H1 (cell line): ENCODE results near the gene GAS6. TPM values are rescaled to one million over a fixed set of nuclear protein-coding genes. Genes with fewer than 3 reads are reported as not detected.

Experiments used
- CBX8 ChIP-seq: fragments of 300-800, 300-1000 bp; sonication (generic); IDR thresholded peaks from 2 replicates; pipeline ENCODE4 v1.7.1; 2016; ENCODE audit warnings: low read depth, low read length, borderline replicate concordance
- CREB1 ChIP-seq: IDR thresholded peaks from 2 replicates; pipeline ENCODE4 v1.6.1; 2012; ENCODE audit warnings: inconsistent platforms
- EP300 ChIP-seq, 2 experiments: IDR thresholded peaks; 1 replicate in 1 of 2; 2 replicates in 1 of 2; pipeline ENCODE4 v1.6.1; 2011 to 2012; ENCODE audit warnings: low read depth in 2 of 2, low read length in 2 of 2, mild to moderate bottlenecking in 2 of 2, borderline replicate concordance in 1 of 2, inconsistent platforms in 1 of 2, moderate library complexity in 1 of 2
- EZH2 ChIP-seq: fragments of 200-600 bp; sonication (generic); IDR thresholded peaks from 2 replicates; pipeline ENCODE4 v1.7.1; 2012; ENCODE audit warnings: low read depth, mild to moderate bottlenecking, moderate library complexity, low read length, inconsistent platforms; ENCODE audit not compliant: severe bottlenecking
- GTF2F1 ChIP-seq: IDR thresholded peaks from 2 replicates; pipeline ENCODE4 v1.6.1; 2012; ENCODE audit warnings: low read depth, low read length, improper control_type of control experiment, borderline replicate concordance
- HDAC6 ChIP-seq: IDR thresholded peaks from one replicate; pipeline ENCODE4 v1.7.1; 2012; ENCODE audit warnings: low read depth, mild to moderate bottlenecking, inconsistent platforms, low read length, moderate library complexity
- JUND ChIP-seq: IDR thresholded peaks from 2 replicates; pipeline ENCODE4 v1.6.1; 2011; ENCODE audit warnings: mild to moderate bottlenecking, improper control_type of control experiment, low read length
- KDM5A ChIP-seq: fragments of 200-600 bp; IDR thresholded peaks from 2 replicates; pipeline ENCODE4 v1.7.1; 2012; ENCODE audit warnings: mild to moderate bottlenecking, low read length, inconsistent platforms, mixed read lengths
- NANOG ChIP-seq: IDR thresholded peaks from 2 replicates; pipeline ENCODE4 v1.6.1; 2011; ENCODE audit warnings: low read length, low read depth, mild to moderate bottlenecking, inconsistent platforms; ENCODE audit not compliant: insufficient read depth, poor library complexity, severe bottlenecking
- POLR2A ChIP-seq, 2 experiments: IDR thresholded peaks; 1 replicate in 1 of 2; 2 replicates in 1 of 2; pipeline ENCODE4 v1.6.1; 2011; ENCODE audit warnings: low read depth in 2 of 2, low read length in 2 of 2, mild to moderate bottlenecking in 2 of 2; ENCODE audit errors: control extremely low read depth in 1 of 2
- POLR2AphosphoS5 ChIP-seq: IDR thresholded peaks from 2 replicates; pipeline ENCODE4 v1.6.1; 2011; ENCODE audit warnings: low read depth, low read length
- RXRA ChIP-seq: IDR thresholded peaks from 2 replicates; pipeline ENCODE4 v1.6.1; 2011; ENCODE audit warnings: low read depth, mild to moderate bottlenecking, low read length, moderate library complexity; ENCODE audit not compliant: insufficient read depth
- SIN3A ChIP-seq, 2 experiments: IDR thresholded peaks in 1 of 2; conservative IDR thresholded peaks in 1 of 2; 2 replicates each; pipeline ENCODE4 v1.6.1; 2011 to 2012; ENCODE audit warnings: low read length in 2 of 2, improper control_type of control experiment in 1 of 2, low read depth in 1 of 2, mild to moderate bottlenecking in 1 of 2
- SP1 ChIP-seq: IDR thresholded peaks from 2 replicates; pipeline ENCODE4 v1.6.1; 2011; ENCODE audit warnings: low read depth, low read length
- TAF1 ChIP-seq: IDR thresholded peaks from 2 replicates; pipeline ENCODE4 v1.6.1; 2011; ENCODE audit warnings: mild to moderate bottlenecking, low read depth, low read length
- TCF12 ChIP-seq: IDR thresholded peaks from 2 replicates; pipeline ENCODE4 v1.6.1; 2011; ENCODE audit warnings: low read depth, mild to moderate bottlenecking, low read length
- TEAD4 ChIP-seq: IDR thresholded peaks from 2 replicates; pipeline ENCODE4 v1.6.1; 2012; ENCODE audit warnings: low read depth, low read length, inconsistent platforms, mixed read lengths
- YY1 ChIP-seq: IDR thresholded peaks from 2 replicates; pipeline ENCODE4 v1.6.1; 2011; ENCODE audit warnings: low read depth, mild to moderate bottlenecking, low read length
- polyA plus RNA-seq, 7 experiments: library from polyadenylated mRNA; depleted of rRNA in 3 of 7; stranded (reverse) in 5 of 7; unstranded in 2 of 7; fragments of >200 nt in 5 of 7; fragments of 200-250 nt in 2 of 7; gene quantifications; 1 replicate in 5 of 7; 2 replicates in 1 of 7; 4 replicates in 1 of 7; pipeline versions ENCODE4 v1.2.1 to v1.2.3, GENCODE V29; 2011 to 2013; ENCODE audit warnings: missing spikeins in 2 of 7, mixed read lengths in 2 of 7
- total RNA-seq: library from RNA; stranded (reverse); fragmentation: NEBNext Ultra II Directional; extraction: Animal tissue kit (Norgen Biotek cat#: 25700); gene quantifications from 2 replicates; pipeline ENCODE4 v1.2.1, GENCODE V29; 2021
- TF ChIP-seq, protein P1 (sequence below), 3 experiments: IDR thresholded peaks; 1 replicate in 2 of 3; 2 replicates in 1 of 3; pipeline versions ENCODE4 v1.5.1 to v1.6.1; 2011; ENCODE audit warnings: low read length in 3 of 3, mild to moderate bottlenecking in 3 of 3, inconsistent platforms in 2 of 3, low read depth in 1 of 3, moderate library complexity in 1 of 3; ENCODE audit not compliant: insufficient read depth in 1 of 3; ENCODE audit errors: control extremely low read depth in 1 of 3
- TF ChIP-seq, protein P2 (sequence below): IDR thresholded peaks from 2 replicates; pipeline ENCODE4 v1.6.1; 2011; ENCODE audit warnings: low read depth, mild to moderate bottlenecking, low read length; ENCODE audit not compliant: insufficient read depth

GAS6 gene
- total and polyA plus RNA-seq, 2 of the 8 experiments (the other 6 are each of a cell fraction or from before 2014, with no cell fraction given), result 18.6 to 31.0 TPM

DNA sequence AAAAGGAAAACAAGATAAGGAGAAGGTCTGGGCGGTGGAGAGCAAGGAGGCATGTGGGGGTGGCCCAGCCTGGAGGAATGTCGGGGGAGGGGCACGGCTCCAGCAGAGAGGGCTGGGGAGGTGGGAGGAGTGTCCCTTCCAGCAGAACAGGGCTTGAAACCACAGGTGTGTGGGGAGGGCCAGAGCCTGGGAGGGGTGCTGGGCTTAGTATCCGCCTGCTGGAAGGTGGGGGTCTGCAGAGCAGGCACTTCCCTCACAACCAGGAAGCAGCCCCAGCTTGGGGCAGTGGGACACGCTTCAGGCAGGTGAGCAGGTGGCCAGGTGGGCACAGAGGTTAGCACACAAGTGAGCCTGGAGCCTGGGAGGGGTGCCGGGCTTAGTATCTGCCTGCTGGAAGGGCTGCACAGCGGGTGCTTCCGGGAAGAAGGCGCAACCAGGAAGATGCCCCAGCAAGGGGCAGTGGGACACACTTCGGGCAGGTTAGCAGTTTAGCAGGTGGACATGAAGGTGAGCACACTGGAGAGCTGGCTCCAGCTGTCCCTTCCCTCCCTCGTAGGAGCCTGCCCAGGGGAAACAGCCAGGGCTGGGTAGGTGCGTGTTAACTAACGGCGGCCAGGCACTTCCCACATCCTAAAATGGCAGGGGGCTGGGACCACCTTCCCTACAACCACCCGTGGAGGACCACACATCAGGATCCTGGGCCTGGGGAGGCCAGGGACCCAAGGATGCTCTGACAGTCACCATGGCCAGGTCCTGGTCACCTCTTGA is 3.0 kb downstream of the GAS6 start (continued):
- TF ChIP-seq GTF2F1, result no peak
- peak in 1 of 2 experiments; percentile 78; a peak in 1 of 3 replicates for TF ChIP-seq EP300 (IDR thresholded peaks at IDR 0.05; ENCODE audit: borderline replicate concordance in 1 of 2, low read depth in 2 of 2, low read length in 2 of 2)
- TF ChIP-seq CREB1, result no peak
- no peak for TF ChIP-seq CBX8
- TF ChIP-seq KDM5A, result no peak
- TF ChIP-seq TCF12, result peak; percentile 30; the same call in 1 of the 2 replicates
- TF ChIP-seq POLR2A (IDR thresholded peaks at IDR 0.05; ENCODE audit: control extremely low read depth in 1 of 2, low read depth in 2 of 2, low read length in 2 of 2), result peak in 1 of 2 experiments; percentile 30; a peak in 1 of 3 replicates
- TF ChIP-seq SIN3A (conservative IDR thresholded peaks at IDR 0.05 in 1 of 2, IDR thresholded peaks at IDR 0.05 in 1 of 2; ENCODE audit: low read depth in 1 of 2, low read length in 2 of 2), result 0 out of 4 replicates have a peak, but pooled peaks of 1 of the 2 experiments have one; percentile 38
- TF ChIP-seq, protein P1, sequence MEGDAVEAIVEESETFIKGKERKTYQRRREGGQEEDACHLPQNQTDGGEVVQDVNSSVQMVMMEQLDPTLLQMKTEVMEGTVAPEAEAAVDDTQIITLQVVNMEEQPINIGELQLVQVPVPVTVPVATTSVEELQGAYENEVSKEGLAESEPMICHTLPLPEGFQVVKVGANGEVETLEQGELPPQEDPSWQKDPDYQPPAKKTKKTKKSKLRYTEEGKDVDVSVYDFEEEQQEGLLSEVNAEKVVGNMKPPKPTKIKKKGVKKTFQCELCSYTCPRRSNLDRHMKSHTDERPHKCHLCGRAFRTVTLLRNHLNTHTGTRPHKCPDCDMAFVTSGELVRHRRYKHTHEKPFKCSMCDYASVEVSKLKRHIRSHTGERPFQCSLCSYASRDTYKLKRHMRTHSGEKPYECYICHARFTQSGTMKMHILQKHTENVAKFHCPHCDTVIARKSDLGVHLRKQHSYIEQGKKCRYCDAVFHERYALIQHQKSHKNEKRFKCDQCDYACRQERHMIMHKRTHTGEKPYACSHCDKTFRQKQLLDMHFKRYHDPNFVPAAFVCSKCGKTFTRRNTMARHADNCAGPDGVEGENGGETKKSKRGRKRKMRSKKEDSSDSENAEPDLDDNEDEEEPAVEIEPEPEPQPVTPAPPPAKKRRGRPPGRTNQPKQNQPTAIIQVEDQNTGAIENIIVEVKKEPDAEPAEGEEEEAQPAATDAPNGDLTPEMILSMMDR (IDR thresholded peaks at IDR 0.05; ENCODE audit: control extremely low read depth in 1 of 3, insufficient read depth in 1 of 3, low read depth in 1 of 3, low read length in 3 of 3), result no peak
- TF ChIP-seq, protein P2, sequence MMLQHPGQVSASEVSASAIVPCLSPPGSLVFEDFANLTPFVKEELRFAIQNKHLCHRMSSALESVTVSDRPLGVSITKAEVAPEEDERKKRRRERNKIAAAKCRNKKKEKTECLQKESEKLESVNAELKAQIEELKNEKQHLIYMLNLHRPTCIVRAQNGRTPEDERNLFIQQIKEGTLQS, result no peak
- TF ChIP-seq HDAC6, result no peak
- TF ChIP-seq NANOG, result no peak
- TF ChIP-seq TAF1, result peak; percentile 62
- peak; percentile 74 for TF ChIP-seq SP1
- TF ChIP-seq EZH2, result no peak
- no peak for TF ChIP-seq JUND
- TF ChIP-seq POLR2AphosphoS5, result no peak; the same call in 1 of the 2 replicates
- 0 out of 2 replicates have a peak, but pooled peaks have one; percentile 5 for TF ChIP-seq RXRA
- TF ChIP-seq YY1, result 0 out of 2 replicates have a peak, but pooled peaks have one; percentile 21
- peak; percentile 93 for TF ChIP-seq TEAD4
